AG08396 (cell line): ENCODE results near the gene NCK1.

Experiments
- DNase-seq: peaks from one replicate; pipeline ENCODE4 v3.0.0; 2012; ENCODE audit warnings: low spot score, mixed read lengths

The NCK1 gene

DNA sequence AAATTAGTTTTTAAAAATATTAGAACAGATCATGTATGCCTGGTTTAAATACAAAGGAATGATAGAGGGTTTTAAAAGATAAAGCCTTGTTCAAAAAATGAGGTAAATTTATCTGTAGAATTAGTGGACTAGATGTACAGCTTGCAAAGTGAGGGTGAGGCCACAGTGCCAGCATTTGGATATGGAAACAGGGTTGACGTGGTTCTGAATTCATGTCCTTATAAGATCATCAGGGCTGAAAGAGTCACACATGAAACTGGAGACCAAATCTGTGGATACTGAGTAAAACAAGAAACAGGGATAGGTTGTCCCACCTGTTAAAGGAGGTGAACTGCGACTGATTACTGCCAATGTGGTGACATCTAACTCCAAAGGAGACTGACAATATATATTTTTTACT lies 46.3 kb downstream of the NCK1 start:
- no peak for DNase-seq

DNA sequence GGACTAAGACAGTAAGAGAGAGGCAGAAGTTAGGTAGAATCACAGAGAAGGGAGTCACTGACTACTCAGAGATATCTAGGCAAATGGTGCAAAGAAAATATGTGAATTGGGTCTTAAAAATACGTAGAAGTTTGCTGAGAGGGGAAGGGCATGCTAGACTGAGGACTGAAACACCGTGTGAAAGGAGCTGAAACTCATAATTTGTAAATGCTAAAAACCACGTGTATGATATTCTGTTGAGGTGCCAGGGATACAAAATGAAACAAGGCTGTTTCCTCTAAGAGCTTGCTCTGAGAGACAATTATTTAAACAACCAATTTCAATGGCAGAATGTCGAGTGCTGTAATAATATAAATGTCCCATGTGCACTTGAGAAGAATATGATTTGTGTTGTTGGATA lies 47.2 kb downstream of the NCK1 start:
- DNase-seq: no peak

DNA sequence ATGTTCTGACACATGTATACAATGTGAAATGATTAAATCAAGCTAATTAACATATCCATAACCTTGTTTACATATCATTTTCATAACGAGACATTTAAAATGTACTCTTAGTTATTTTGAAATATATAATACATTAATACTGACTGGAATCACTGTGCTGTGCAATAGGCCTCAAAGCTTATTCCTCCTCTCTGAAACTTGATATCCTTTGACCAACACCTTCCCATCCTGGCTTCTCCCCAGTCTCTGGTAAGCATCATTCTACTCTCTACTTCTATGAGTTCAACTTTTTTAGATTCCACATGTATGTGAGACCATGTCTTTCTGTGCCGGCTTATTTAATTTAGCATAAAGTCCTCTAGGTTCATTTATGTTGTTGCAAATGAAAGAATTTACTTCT lies 48.7 kb downstream of the NCK1 start:
- DNase-seq: no peak

DNA sequence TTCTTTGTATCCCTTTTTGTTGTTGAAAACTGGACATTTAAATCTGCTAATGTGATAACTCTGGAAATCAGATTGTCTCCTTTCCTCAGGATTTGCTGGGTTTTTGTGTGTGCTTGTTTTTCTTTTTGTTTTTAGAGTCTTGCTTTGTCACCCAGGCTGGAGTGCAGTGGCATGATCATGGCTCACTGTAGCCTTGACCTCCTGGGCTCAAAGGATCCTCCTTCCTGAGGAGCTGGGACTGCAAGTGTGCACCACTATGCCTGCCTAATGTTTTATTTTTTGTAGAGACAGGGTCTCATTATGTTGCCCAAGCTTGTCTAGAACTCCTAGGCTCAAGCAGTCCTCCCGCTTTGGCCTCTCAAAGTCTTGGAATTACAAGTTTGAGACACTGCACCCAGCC lies 51.2 kb downstream of the NCK1 start:
- DNase-seq: no peak

DNA sequence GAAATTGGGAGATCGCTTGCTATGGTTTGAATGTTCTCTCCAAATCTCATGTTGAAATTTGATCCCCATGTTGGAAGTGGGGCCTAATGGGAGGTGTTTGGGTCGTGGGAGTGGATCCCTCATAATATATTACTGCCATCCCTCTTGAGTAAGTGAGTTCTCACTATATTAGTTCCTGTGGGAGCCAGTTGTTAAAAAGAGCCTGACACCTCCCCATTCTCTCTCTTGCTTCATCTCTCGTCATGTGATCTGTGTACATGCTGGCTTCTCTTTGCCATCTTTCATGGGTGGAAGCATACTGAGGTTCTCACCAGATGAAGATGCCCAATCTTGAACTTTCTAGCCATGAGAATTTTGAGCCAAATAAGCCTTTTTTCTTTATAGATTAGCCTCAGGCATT lies 52.7 kb downstream of the NCK1 start:
- no peak for DNase-seq

DNA sequence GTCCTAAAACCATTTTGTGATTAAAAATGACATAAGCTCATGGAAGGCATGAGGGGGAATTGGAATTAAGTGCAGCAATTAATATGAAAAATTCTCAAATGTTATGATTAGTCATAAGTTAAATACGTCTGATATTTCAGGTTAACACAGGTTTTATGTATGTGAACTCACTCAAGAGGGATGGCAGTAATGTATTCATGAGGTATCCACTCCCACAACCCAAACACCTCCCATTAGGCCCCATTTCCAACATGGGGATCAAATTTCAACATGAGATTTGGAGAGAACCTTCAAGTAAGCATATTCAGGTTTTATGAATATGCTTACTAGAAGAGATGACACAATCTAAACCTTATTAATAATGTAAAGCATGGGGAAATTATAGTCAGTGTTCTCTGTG lies 54.2 kb downstream of the NCK1 start:
- DNase-seq: no peak

DNA sequence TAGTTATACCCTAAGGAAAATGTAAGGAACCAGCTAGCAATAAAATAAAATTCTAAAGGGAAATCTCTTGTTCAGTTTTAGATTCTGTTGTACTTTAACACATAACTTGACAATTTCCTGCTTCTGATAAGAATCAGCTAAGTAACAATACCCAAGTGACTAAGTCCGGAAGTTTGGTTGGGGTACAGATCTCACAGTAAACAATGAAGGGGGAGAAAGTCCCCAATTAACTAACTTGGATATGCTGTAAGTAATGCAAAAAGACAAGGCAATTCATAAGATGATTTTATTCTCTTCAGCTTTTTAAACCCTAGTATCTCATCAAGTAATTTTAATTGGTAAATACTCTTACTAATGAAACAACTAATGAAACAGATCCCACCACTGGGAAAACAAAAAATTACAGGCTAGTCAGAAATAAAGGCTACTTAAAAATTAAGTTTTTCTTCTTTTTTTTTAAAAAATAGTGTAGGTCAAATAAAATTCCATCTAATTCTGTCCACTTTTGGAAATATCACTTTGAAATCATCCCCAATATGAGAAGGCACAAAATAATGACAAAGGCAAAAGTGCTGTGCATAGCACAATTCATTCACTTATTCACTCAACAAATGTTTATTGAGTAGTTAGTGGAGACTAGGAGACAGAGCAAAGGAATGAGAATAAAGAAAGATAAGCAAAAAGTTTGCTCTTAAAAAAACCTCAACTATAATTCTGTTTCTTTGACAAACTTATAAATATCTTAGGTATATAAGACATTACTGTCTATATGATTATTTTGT lies 58.0 kb downstream of the NCK1 start:
- no peak for DNase-seq

DNA sequence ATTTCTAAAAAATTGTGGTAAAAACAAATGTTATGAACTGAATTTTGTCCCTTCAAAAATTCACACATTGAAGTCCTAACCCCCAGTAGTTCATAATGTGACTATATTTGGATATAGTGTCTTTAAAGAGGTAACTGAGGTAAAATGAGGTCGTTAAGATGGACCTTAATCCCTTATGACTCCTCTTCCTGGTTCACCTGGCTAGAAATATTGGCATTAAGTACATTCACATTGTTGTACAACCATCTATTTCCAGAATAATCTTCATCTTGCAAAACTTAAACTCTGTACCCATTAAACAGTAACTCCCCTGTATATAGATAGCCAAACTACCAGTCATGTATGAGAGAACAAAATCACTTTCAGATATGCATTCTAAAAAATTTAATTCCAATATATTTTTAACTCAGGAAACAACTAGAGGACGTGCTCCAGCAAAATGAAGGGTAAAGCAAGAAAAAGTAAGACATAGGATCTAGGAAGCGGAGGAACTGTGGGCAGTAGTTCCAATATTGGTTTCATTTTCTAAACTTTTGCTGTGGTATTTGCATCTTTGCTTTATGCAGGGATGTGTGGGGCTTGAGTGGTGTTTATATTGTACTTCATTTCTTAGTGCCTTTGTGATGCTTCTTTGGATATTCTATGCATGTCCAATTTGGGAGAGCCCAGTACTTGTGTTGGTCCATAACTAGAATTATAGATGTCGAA lies 59.0 kb downstream of the NCK1 start:
- DNase-seq: no peak

DNA sequence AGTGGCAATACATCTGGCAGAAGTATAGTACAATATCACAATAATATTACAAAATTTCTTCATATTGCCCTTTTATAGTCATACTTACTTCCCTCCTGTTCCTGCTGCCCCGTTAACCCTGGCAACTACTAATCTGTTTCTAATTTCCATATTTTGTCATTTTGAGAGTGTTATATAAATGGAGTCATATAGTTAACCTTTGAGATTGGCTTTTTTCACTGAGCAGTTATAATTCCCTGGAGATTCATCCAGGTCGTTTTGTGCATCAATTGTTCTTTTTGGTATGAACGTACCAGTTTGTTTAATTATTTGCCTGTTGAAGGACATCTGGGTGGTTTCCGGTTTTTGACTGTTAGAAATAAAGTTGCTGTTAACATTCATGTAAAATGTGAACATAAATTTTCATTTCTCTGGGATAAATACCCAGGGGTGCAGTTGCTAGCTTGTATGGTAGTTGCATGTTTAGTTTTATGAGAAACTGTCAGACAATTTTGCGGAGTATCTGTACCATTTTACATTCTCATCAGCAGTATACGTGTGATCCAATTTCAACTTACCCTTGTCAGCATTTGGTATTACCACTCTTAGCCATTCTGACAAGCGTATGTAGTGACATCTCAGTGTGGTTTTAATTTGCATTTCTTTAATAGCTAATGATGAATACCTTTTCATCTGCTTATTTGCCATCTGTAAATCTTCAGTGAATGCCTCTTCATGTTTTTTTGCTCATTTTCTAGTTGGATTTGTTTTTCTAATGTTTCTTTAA lies 63.6 kb downstream of the NCK1 start:
- no peak for DNase-seq

DNA sequence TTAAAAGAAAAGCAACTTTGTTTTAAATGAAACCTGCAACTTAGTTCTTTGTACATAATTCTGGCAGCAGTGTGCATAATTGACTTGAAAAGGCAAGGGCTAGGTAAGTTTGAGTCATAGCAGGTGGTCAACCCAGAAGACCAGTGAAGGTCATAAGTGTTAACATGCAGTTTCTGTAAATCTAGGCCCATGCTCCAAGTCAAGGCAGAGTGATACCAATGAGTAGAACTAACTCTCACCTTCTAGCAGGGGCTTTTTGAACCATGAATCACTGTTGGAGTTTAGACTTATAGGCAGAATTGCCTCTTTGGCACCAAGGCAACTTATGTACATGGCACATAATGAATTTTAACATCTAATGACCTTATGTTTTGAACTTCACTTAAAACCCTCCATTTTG lies 66.2 kb downstream of the NCK1 start:
- DNase-seq: no peak

DNA sequence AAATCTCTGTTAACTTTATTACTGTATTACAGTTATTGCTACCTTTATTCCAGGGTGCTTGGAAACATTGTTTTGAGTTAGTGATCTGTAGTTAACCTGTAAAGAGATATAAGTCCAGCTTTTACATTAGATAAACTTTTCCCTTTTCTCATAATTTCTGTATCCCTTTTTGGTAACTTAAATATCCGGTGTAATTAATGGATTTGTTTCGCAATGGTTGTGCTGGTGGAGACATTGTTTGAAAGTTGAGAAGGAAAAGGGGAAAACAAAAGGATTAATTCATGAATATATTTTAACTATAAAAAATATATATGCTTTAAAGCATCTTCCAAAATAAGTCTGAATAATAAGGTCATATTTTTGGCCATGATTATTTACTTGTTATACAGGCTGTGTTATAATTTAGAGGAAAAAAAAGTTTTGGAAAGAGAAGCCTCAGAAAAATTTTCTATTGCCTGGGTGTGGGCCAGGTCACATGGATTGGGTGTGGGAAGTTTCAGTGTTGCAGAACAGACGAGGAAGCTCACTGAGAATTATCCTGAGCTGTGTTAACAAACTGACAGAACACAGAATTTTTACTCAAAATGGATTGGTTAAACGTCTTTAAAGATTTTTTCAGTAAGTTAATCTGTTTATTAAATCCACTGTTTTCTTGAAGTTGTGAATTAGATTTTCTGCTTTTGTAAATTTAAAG lies 68.1 kb downstream of the NCK1 start:
- peak; percentile 36 for DNase-seq

DNA sequence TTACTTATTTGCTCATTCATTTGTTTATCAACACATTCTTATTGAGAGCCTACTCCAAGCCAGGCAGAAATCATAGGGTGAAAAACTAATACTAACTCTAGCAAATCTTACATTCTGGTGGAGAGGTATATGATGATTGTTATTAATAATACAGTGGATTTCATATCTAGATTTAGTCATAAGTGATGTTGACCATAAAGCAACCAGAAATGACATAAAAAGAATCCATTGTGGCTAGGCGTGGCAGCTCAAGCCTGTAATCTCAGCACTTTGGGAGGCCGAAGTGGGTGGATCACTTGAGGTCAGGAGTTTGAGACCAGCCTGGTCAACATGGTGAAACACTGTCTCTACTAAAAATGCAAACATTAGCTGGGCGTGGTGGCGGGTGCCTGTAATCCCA lies 69.6 kb downstream of the NCK1 start:
- DNase-seq: no peak

DNA sequence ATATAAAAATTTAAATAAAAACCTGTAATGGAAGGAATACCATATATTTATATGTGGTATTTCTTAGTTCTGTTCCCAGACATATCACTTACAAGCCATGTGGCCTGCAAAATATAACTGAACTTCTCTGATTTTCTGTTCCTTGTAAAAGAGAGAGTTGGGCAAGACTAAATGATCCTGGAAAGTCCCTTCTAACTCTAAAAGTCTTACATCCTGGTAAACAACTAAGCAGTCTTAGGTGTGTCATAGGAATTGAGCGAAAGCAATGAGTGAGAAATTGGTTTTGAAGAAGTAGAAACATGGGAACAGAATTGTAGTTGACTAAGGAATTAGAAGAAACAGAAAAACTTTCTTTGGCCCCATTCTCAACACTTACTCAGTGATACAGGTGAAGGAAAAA lies 70.5 kb downstream of the NCK1 start:
- no peak for DNase-seq

DNA sequence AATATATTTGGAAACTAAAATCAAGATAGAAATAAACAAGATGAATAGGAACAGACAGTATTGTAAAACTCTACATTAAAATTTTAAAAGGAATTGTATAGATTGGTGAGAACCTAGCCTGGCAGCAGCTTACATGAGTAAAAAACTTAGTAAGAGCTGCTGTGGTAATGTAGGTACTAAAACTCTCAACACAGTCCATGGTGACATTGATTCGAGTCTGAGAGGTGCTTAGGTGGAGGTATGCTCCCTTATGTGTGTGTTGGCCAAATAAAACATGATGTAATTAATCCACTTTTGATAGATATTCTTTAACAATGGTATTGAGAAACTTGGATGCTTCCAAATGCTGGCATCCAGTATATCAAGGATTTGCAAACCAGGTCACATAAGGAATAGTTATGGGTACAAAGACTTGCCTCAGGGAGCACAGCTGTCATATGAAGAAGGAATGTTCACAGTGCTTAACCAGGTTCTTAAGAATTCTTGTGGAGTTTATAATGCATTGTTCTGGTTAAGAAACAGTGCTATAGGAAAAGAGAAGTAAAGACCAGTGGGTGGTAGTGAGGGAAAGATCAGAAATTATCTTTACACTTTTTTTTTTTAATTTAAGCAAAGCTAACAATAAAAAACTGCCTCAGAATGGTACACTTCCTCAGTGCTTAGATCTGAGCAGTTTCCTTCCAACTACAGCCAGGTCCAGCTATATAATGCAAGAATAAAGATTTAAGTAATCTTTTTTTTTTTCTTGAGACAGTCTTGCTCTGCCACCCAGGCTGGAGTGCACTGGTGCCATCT lies 71.2 kb downstream of the NCK1 start:
- no peak for DNase-seq

DNA sequence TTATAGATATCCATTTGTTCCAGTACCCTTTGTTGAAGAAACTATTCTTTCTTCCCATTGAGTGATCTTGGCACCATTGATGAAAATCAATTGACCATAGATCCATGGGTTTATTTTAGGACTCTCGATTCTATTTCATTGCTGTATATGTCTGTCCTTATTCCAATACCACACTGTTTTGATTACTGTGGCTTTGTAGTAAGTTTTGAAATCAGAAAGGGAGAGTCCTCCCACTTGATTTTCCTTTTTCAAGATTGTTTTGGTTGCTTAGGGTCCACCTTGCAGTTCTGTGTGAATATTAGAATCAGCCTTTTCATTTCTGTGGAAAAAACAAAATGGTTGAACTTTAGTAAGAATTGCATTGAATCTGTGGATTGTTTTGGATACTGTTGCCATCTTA lies 75.2 kb downstream of the NCK1 start:
- DNase-seq: no peak

DNA sequence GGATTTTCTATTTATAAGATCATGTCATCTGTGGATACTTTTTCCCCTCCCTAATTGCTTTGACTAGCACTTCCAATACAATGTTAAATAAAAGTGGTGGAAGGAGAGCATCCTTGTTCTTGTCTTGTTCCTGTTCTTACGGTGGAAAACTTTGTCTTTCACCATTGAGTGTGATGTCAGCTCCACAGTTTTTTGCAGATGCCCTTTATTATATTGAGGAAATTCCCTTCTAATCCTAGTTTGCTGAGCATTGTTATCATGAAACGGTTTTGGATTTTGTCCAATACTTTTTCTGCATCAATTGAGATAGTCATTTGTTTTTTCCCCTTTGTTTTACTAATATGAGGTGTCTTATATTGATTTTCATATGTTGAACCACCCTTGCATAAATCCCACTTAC lies 75.8 kb downstream of the NCK1 start:
- DNase-seq: no peak

DNA sequence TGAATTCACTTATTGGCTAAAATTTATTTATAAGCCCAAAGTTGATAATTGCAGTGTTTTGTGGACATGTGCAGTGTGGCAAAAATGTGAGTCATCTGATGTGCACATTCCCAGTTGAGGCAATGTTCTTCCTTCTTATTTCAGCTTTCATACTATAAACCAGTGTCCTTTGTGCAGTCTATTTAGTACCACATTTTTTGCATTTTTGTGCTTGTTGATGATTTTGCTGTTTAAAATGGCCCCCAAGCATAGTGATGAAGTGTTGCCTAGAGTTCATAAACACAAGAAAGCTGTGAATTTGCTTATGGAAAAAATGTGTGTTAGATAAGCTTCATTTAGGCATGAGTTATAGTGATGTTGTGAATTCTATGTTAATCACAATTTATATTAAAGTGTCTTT lies 76.3 kb downstream of the NCK1 start:
- DNase-seq: peak; percentile 28

DNA sequence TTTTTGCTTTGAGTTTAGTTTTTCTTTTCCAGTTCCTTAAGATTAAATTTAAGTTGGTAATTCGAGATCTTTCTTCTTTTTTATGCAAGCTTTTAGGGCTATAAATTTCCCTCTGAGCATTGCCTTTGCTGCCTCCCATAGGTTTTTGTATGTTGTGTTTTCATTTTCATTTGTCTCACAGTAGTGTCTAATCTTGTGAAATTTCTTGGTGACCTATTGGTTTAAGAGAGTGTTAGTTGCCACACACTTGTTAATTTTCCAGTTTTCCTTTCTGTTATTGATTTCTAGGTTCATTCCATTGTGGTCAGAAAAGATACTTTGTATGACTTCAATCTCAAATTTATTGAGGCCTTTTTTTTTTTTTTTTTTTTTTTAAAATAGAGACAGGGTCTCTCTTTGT lies 77.5 kb downstream of the NCK1 start:
- no peak for DNase-seq

DNA sequence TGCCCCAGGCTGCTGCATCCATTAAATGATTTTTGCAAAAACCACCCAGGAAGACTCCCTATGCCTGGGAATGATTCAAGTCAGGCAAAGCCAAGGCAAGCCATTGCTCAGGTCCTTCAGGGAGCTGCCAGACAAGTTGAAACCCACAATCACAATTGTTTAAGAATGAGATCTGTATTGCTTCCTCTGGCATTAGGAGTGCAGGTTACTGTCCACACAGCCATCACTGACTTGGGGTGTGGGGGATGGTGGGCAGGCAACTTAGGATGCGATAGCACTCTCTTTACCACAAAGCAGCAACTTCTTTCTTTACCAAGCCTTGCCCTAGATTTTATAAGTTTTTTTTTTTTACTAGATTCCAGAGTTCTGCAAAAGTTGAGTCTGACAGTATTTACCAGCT lies 80.8 kb downstream of the NCK1 start:
- DNase-seq: no peak

DNA sequence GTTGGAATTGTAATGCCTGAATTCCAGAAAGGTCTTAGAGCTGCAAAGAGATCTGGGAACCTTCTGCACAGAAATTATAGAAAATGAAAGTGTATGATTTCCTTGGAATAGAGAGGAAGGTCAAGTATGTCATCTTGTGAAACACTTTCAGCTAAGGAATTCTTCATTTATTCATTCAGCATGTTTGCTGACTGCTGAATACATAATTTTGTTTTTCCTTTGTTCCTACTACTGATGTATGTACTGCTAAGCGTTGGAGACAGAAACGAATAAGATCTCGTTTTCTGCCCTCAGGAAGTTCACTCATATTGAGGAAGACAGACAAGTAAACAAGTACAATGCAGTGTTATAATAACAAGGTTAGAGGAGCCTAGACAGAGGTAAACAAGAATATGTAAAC lies 81.4 kb downstream of the NCK1 start:
- no peak for DNase-seq

DNA sequence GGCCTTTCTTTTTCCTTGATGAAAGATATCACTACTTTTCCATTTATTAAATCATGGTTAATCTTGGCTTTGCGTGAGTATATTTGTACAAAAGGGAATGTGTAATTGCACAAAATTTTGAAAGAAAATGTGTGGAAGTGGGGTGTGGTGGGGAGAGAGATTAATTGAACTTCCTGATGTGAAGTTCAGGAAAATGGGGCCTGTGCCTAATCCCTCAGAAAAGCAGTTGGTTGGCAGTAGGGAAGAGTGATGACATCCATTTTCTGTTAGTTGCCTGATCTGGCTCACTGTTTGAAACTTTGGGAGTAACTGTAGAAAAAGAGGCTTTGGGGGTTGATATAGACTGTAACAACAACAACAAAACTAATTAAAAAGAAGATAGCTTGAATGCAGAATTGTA lies 85.0 kb downstream of the NCK1 start:
- no peak for DNase-seq

DNA sequence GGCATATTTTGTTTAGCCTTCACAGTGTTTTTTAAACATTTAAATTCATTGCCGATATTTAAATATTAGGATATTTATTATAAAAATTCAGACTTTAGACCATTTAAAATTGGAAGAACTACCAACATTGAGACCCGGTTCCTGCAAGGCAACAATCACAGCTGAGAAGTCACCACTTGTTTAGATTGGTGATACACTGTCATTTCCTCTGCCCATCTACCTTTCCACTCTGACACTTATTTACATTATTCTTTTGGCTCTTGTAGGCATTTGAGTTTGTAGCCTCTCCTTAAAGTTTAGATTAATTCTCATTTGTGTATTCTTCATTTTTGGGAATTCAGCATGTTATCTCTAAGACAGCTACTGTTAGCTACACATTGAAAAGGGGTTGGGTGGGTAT lies 85.5 kb downstream of the NCK1 start:
- no peak for DNase-seq
